Nephron (organoid): ENCODE results near the gene IGFBP3.
"Not testable (repeated sequence)": the region's sequence is repeated elsewhere in the genome, so short reads cannot be mapped to it uniquely, and the experiment has no call there.

Experiments used
- H3K27ac Mint-ChIP-seq, 3 experiments: 2 replicates each; pipeline ENCODE4 v1.8.0; 2020; ENCODE audit warnings: mixed read lengths in 3 of 3, mild to moderate bottlenecking in 2 of 3, moderate library complexity in 1 of 3
- H3K27me3 Mint-ChIP-seq: 2 replicates; pipeline ENCODE4 v1.8.0; 2021; ENCODE audit warnings: low read depth, mild to moderate bottlenecking, moderate library complexity, mixed read lengths
- H3K36me3 Mint-ChIP-seq: 2 replicates; pipeline ENCODE4 v1.8.0; 2020; ENCODE audit warnings: low read depth, mixed read lengths
- H3K4me1 Mint-ChIP-seq: 2 replicates; pipeline ENCODE4 v1.8.0; 2020; ENCODE audit warnings: mixed read lengths
- H3K4me3 Mint-ChIP-seq, 3 experiments: 2 replicates each; pipeline ENCODE4 v1.8.0; 2020; ENCODE audit warnings: mild to moderate bottlenecking in 3 of 3, mixed read lengths in 3 of 3, moderate library complexity in 2 of 3
- H3K9me3 Mint-ChIP-seq: 2 replicates; pipeline ENCODE4 v1.8.0; 2020; ENCODE audit warnings: mixed read lengths
- TF ChIP-seq, protein P1 (sequence below), 3 experiments: fragments of 200-600 bp; sonication (generic); IDR thresholded peaks; one replicate each; pipeline ENCODE4 v1.5.0; 2021; ENCODE audit warnings: antibody characterized with exemption in 3 of 3; ENCODE audit not compliant: unreplicated experiment in 3 of 3

IGFBP3 gene

DNA sequence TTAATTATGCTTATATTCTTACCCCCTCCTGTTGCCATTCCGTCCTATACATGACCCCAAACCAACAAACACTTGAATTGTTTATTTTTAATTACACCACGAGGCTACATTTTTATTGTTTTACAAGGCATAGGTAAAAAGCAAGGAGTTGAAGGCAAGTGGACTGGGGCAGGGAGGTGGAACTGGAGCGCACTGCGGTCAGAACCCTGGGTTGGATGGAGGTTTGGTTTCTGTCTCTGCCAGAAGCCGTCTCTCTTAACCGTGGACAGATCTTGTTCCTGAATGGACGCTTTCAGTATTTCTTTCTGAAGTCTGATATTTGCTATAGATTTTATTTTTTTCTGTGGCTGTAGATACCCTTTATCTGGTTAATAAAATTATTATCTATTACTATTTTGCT is 19.9 kb upstream of the IGFBP3 start:
- Mint-ChIP-seq H3K4me3 (no peak overlapping the region), H3K36me3 (no peaks in the 10 kb centered on the region), H3K27ac (no peak overlapping the region), H3K9me3 (peaks cover 4% of the 10 kb centered on the region), H3K27me3 (no peaks in the 10 kb centered on the region), H3K4me1 (no peaks in the 10 kb centered on the region)
- TF ChIP-seq, protein P1, sequence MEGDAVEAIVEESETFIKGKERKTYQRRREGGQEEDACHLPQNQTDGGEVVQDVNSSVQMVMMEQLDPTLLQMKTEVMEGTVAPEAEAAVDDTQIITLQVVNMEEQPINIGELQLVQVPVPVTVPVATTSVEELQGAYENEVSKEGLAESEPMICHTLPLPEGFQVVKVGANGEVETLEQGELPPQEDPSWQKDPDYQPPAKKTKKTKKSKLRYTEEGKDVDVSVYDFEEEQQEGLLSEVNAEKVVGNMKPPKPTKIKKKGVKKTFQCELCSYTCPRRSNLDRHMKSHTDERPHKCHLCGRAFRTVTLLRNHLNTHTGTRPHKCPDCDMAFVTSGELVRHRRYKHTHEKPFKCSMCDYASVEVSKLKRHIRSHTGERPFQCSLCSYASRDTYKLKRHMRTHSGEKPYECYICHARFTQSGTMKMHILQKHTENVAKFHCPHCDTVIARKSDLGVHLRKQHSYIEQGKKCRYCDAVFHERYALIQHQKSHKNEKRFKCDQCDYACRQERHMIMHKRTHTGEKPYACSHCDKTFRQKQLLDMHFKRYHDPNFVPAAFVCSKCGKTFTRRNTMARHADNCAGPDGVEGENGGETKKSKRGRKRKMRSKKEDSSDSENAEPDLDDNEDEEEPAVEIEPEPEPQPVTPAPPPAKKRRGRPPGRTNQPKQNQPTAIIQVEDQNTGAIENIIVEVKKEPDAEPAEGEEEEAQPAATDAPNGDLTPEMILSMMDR (IDR thresholded peaks at IDR 0.05; ENCODE audit: unreplicated experiment in 3 of 3): no peak

DNA sequence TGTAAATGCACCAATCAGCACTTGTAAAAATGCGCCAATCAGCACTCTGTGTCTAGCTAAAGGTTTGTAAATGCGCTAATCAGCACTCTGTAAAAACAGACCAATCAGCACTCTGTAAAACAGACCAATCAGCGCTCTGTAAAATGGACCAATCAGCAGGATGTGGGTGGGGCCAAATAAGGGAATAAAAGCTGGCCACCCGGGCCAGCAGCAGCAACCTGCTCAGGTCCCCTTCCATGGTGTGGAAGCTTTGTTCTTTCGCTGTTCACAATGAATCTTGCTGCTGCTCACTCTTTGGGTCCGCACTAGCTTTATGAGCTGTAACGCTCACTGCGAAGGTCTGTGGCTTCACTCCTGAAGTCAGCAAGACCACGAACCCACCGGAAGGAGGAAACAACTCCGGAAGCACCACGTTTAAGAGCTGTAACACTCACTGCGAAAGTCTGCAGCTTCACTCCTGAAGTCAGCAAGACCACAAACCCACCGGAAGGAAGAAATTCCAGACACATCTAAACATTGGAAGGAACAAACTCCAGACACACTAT is 19.2 kb upstream of the IGFBP3 start:
- H3K27me3 Mint-ChIP-seq, H3K4me1 Mint-ChIP-seq, H3K4me3 Mint-ChIP-seq, H3K27ac Mint-ChIP-seq, H3K9me3 Mint-ChIP-seq, H3K36me3 Mint-ChIP-seq: not testable (repeated sequence)

DNA sequence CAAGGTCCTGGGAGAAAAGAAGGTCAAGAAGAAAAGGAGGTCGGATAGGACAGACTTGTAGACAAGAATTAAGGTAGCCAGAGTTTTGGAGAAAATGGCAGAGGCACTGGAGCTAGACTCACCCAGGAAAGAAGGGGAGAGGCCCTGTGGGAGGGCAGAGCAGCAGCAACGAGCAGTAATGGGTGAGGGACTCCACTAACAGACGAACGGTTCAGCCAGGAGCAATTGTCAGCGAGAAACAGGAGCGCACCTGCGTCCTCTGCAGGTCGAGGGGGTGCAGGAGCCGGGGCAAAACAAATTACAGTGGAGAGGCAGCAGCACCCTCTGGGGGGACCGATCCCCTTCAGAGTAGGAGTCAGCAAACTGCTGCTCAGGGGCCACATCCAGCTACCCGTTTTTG is 18.5 kb upstream of the IGFBP3 start:
- no peaks in the 10 kb centered on the region for H3K4me1 Mint-ChIP-seq
- TF ChIP-seq, protein P1 (IDR thresholded peaks at IDR 0.05; ENCODE audit: unreplicated experiment in 3 of 3): no peak
- H3K27ac Mint-ChIP-seq: no peak overlapping the region
- peaks cover 4% of the 10 kb centered on the region for H3K9me3 Mint-ChIP-seq
- no peaks in the 10 kb centered on the region for H3K27me3 Mint-ChIP-seq
- no peaks in the 10 kb centered on the region for H3K36me3 Mint-ChIP-seq
- no peak overlapping the region for H3K4me3 Mint-ChIP-seq

DNA sequence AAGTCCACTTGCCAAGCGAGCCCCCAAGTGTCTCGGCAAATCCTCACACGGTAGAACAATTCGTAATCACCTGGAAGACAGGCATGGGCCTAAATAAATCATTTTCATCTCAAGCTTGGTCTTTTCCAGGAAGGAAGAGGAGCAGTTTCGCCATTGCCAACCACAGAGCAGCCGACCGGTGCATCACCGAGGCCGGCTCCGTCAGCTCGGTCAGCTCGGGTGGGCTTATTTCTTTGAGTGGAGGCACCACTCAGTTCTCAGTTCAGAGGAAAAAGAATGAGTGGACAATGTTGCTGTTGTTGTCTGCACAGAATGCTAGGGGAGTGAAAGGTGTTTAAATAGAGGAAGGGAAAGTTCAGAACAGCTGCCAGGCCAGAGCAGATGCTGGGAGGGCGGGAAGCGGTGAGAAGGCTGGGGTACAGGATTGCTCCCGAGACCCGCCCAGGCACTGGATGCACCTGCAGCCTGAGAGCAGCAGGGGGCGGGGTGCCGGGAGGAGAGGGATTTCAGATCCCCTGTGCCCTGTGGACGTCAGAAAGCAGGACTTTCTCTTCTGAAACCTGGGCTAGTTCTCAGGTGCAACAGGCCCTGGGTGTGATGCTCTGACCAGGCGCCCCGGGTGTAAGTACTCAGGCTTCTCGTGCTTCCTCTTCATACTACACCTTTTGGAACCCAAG is 17.7 kb upstream of the IGFBP3 start:
- H3K27ac Mint-ChIP-seq: no peak overlapping the region
- no peak overlapping the region for H3K4me3 Mint-ChIP-seq
- H3K9me3 Mint-ChIP-seq: peaks cover 8% of the 10 kb centered on the region
- H3K36me3 Mint-ChIP-seq: no peaks in the 10 kb centered on the region
- no peaks in the 10 kb centered on the region for H3K4me1 Mint-ChIP-seq
- TF ChIP-seq, protein P1 (IDR thresholded peaks at IDR 0.05; ENCODE audit: unreplicated experiment in 3 of 3): no peak
- H3K27me3 Mint-ChIP-seq: no peaks in the 10 kb centered on the region

DNA sequence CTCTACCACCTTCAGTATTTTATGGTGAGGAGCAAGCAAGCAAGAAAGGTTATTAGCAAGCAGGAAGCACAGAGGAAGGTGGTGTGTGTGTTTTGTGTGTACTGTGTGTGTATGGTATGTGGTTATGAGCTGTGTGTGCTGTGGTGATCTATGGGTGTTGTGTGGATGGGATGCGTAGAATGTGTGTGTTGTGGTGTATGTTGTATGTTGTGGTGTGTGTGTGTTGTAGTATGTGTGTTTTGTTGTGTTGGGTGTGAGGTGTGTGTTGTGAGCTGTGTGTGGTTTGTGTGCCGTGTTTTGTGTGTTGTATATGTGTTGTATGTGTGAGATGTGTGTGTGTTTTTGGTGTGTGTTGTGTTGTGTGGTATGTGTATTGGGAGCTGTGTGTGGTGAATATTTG is 16.8 kb upstream of the IGFBP3 start:
- Mint-ChIP-seq H3K4me3 (no peak overlapping the region), H3K9me3 (peaks cover 8% of the 10 kb centered on the region), H3K36me3 (no peaks in the 10 kb centered on the region), H3K4me1 (no peaks in the 10 kb centered on the region), H3K27ac (no peak overlapping the region), H3K27me3 (no peaks in the 10 kb centered on the region)
- TF ChIP-seq, protein P1 (IDR thresholded peaks at IDR 0.05; ENCODE audit: unreplicated experiment in 3 of 3): no peak

DNA sequence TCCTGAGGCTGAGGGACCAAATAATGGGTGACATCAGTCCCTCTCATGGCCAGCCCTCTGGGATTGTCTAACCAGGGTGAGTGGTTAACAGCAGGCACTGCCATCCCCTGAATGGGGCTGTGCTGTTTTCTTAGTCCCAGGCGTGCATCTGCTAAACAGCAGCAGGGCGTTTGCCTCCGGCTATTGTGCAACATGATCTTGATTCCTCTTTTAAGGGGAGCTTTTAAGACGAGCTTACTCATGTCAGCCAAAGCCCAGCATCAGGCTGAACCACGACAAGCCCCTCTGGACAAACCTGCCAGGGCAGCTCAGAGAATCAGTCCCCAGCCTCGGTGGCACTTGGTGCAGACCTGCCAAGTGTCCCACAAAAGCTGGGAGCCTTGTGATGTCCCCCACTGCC is 16.2 kb upstream of the IGFBP3 start:
- Mint-ChIP-seq H3K27ac (no peak overlapping the region), H3K27me3 (no peaks in the 10 kb centered on the region), H3K9me3 (peaks cover 8% of the 10 kb centered on the region), H3K36me3 (no peaks in the 10 kb centered on the region), H3K4me1 (no peaks in the 10 kb centered on the region), H3K4me3 (no peak overlapping the region)
- TF ChIP-seq, protein P1 (IDR thresholded peaks at IDR 0.05; ENCODE audit: unreplicated experiment in 3 of 3): no peak
